A549 (cell line): ENCODE measurements around the gene MAP3K10. TPM values are rescaled to one million over a fixed set of nuclear protein-coding genes. Genes with fewer than 3 reads are reported as not detected.

Experiments used
- ATAC-seq, 2 experiments: fragments of 200-7000 bp in 1 of 2; fragments of >200 bp in 1 of 2; cut with Nextera tagmentation in 1 of 2; cut with Tn5 transposase in 1 of 2; 3 replicates each; pipeline versions ENCODE4 v1.8.0 to v1.9.1; 2018 to 2020; ENCODE audit warnings: mild to moderate bottlenecking in 1 of 2, moderate library complexity in 1 of 2
- CTCF ChIA-PET: fragments of 300-600 bp; sonication (Branson Sonifier 250); formaldehyde crosslinking; extraction: SDS; loops from one replicate; lab custom pipeline; 2021; ENCODE audit warnings: antibody characterized with exemption, inconsistent platforms; lab: Yijun Ruan, JAX
- POLR2A ChIA-PET: fragments of 350-600 bp; formaldehyde crosslinking; extraction: SDS; loops from one replicate; lab custom pipeline; 2021; ENCODE audit warnings: antibody characterized with exemption, inconsistent platforms; lab: Yijun Ruan, JAX
- DNase-seq, 2 experiments: peaks; one replicate each; pipeline versions ENCODE4 v3.0.0 to v3.0.0-alpha.2; 2011 to 2016; ENCODE audit warnings: low read depth in 1 of 2, low spot score in 1 of 2
- FAIRE-seq: peaks from 2 replicates; lab custom pipeline; 2011; peaks lifted over from hg19 to GRCh38; lab: Jason Lieb, UNC
- H3K27ac ChIP-seq, 2 experiments: fragments of >200 bp; sonication (Bioruptor Twin); formaldehyde crosslinking; 3 replicates each; pipeline ENCODE4 v1.5.1; 2016 to 2017
- H3K4me1 ChIP-seq: fragments of >200 bp; sonication (Bioruptor Twin); formaldehyde crosslinking; 3 replicates; pipeline ENCODE4 v1.6.1; 2016
- H3K4me2 ChIP-seq: fragments of >200 bp; sonication (Bioruptor Twin); formaldehyde crosslinking; 3 replicates; pipeline ENCODE4 v1.6.1; 2016
- H3K4me3 ChIP-seq: fragments of >200 bp; sonication (Bioruptor Twin); formaldehyde crosslinking; 3 replicates; pipeline ENCODE4 v1.5.1; 2016
- H3K9me3 ChIP-seq: fragments of >200 bp; sonication (Bioruptor Twin); formaldehyde crosslinking; 3 replicates; pipeline ENCODE4 v1.6.1; 2016
- BHLHE40 ChIP-seq: IDR thresholded peaks from 2 replicates; pipeline ENCODE4 v1.6.1; 2012; ENCODE audit warnings: low read depth, low read length, inconsistent platforms
- CBX2 ChIP-seq: fragments of 200-600 bp; sonication (generic); IDR thresholded peaks from 2 replicates; pipeline ENCODE4 v1.6.1; 2016; ENCODE audit warnings: low read depth, mild to moderate bottlenecking, borderline replicate concordance
- CBX8 ChIP-seq: fragments of 200-600 bp; sonication (generic); IDR thresholded peaks from 2 replicates; pipeline ENCODE4 v1.6.1; 2016
- CHD2 ChIP-seq: fragments of 150-350 bp; IDR thresholded peaks from 2 replicates; pipeline ENCODE4 v1.6.1; 2014; ENCODE audit warnings: low read length; ENCODE audit not compliant: partially characterized antibody
- CHD4 ChIP-seq: fragments of 200-600 bp; sonication (generic); IDR thresholded peaks from 2 replicates; pipeline ENCODE4 v1.6.1; 2016; ENCODE audit warnings: antibody characterized with exemption, mild to moderate bottlenecking, borderline replicate concordance
- EHMT2 ChIP-seq: fragments of 200-600 bp; sonication (generic); IDR thresholded peaks from 2 replicates; pipeline ENCODE4 v1.6.1; 2016; ENCODE audit warnings: antibody characterized with exemption, low read depth, mild to moderate bottlenecking, moderate library complexity
- EP300 ChIP-seq, 2 experiments: fragments of >200 bp; sonication (Bioruptor Twin); formaldehyde crosslinking; IDR thresholded peaks; 2 replicates in 1 of 2; 3 replicates in 1 of 2; pipeline ENCODE4 v1.6.1; 2016 to 2017
- ESRRA ChIP-seq: fragments of 150-350 bp; IDR thresholded peaks from 2 replicates; pipeline ENCODE4 v1.6.1; 2014; ENCODE audit warnings: mild to moderate bottlenecking, low read length, borderline replicate concordance
- FOSB ChIP-seq: fragments of 250-450 bp; sonication (Bioruptor Pico); IDR thresholded peaks from 2 replicates; pipeline ENCODE4 v1.5.0; 2020; ENCODE audit warnings: mild to moderate bottlenecking, moderate library complexity
- GATA3 ChIP-seq: IDR thresholded peaks from 2 replicates; pipeline ENCODE4 v1.6.1; 2012; ENCODE audit warnings: borderline replicate concordance
- HDAC2 ChIP-seq: fragments of 200-600 bp; sonication (generic); IDR thresholded peaks from 2 replicates; pipeline ENCODE4 v1.6.1; 2016
- HEYL ChIP-seq: fragments of 250-450 bp; sonication (Bioruptor Pico); IDR thresholded peaks from 2 replicates; pipeline ENCODE4 v1.8.0; 2021; ENCODE audit warnings: mild to moderate bottlenecking, moderate library complexity
- JUN ChIP-seq, 2 experiments: fragments of >200 bp; sonication (Bioruptor Twin); formaldehyde crosslinking; IDR thresholded peaks; 2 replicates in 1 of 2; 3 replicates in 1 of 2; pipeline ENCODE4 v1.6.1; 2016 to 2017
- JUNB ChIP-seq: fragments of >200 bp; sonication (Bioruptor Twin); formaldehyde crosslinking; IDR thresholded peaks from 2 replicates; pipeline ENCODE4 v1.6.1; 2016
- MAFK ChIP-seq: fragments of 450-650 bp; IDR thresholded peaks from 2 replicates; pipeline ENCODE4 v1.6.1; 2014; ENCODE audit not compliant: partially characterized antibody
- MAZ ChIP-seq: fragments of 150-350 bp; IDR thresholded peaks from 2 replicates; pipeline ENCODE4 v1.6.1; 2014; ENCODE audit warnings: antibody characterized with exemption, low read depth, low read length, borderline replicate concordance
- NR3C1 ChIP-seq: fragments of >200 bp; sonication (Bioruptor Twin); formaldehyde crosslinking; IDR thresholded peaks from 3 replicates; pipeline ENCODE4 v1.6.1; 2017
- PHF8 ChIP-seq: fragments of 200-600 bp; sonication (generic); IDR thresholded peaks from 2 replicates; pipeline ENCODE4 v1.6.1; 2016; ENCODE audit warnings: low read depth, mild to moderate bottlenecking, antibody characterized with exemption, moderate library complexity, borderline replicate concordance
- POLR2AphosphoS2 ChIP-seq: conservative IDR thresholded peaks from 2 replicates; pipeline ENCODE4 v1.6.1; 2012; ENCODE audit warnings: low read length, improper control_type of control experiment, inconsistent platforms
- RAD21 ChIP-seq, 2 experiments: fragments of >200 bp in 1 of 2; sonication (Bioruptor Twin) in 1 of 2; formaldehyde crosslinking in 1 of 2; IDR thresholded peaks in 1 of 2; conservative IDR thresholded peaks in 1 of 2; 2 replicates in 1 of 2; 3 replicates in 1 of 2; pipeline ENCODE4 v1.6.1; 2012 to 2018; ENCODE audit warnings: inconsistent platforms in 1 of 2
- RCOR1 ChIP-seq: fragments of 150-350 bp; IDR thresholded peaks from 2 replicates; pipeline ENCODE4 v1.6.1; 2014; ENCODE audit warnings: antibody characterized with exemption, low read length, low read depth
- RFX5 ChIP-seq: fragments of 450-650 bp; IDR thresholded peaks from 2 replicates; pipeline ENCODE4 v1.7.1; 2014; ENCODE audit warnings: antibody characterized with exemption, mild to moderate bottlenecking, moderate library complexity
- SMC3 ChIP-seq: fragments of >200 bp; sonication (Bioruptor Twin); formaldehyde crosslinking; IDR thresholded peaks from 3 replicates; pipeline ENCODE4 v1.6.1; 2018; ENCODE audit warnings: inconsistent platforms
- TFCP2L1 ChIP-seq: fragments of 250-450 bp; sonication (Bioruptor Pico); IDR thresholded peaks from 2 replicates; pipeline ENCODE4 v1.5.0; 2021; ENCODE audit warnings: mild to moderate bottlenecking
- ZNF302 ChIP-seq: fragments of 250-450 bp; sonication (Bioruptor Pico); IDR thresholded peaks from 2 replicates; pipeline ENCODE4 v1.9.0; 2021; ENCODE audit warnings: inconsistent platforms, mild to moderate bottlenecking, moderate library complexity
- WGBS: methylation state at CpG from one replicate; pipeline ENCODE4 v1.1.6; 2017; ENCODE audit errors: missing lambda C conversion rate; 5-methylcytosine and 5-hydroxymethylcytosine counted together
- polyA plus RNA-seq, 4 experiments: library from polyadenylated mRNA; depleted of rRNA in 3 of 4; stranded (reverse); fragments of >200 nt; fragmentation: RNase III in 1 of 4; extraction: RNeasy Plus Mini Kit Qiagen cat#74134 plus additional on column Dnase treatment in 1 of 4; gene quantifications; 2 replicates in 3 of 4; 3 replicates in 1 of 4; pipeline ENCODE4 v1.2.3, GENCODE V29; 2011 to 2017
- TF ChIP-seq, protein P1 (sequence below): fragments of 150-350 bp; IDR thresholded peaks from 2 replicates; pipeline ENCODE4 v1.6.1; 2014; ENCODE audit warnings: low read depth, mild to moderate bottlenecking, low read length
- TF ChIP-seq, protein P2 (sequence below): fragments of >200 bp; sonication (Bioruptor Twin); formaldehyde crosslinking; IDR thresholded peaks from 2 replicates; pipeline ENCODE4 v1.6.1; 2016
- TF ChIP-seq, protein P3 (sequence below): IDR thresholded peaks from 2 replicates; pipeline ENCODE4 v1.6.1; 2012

Gene MAP3K10
- polyA plus RNA-seq, 2 of the 4 experiments (the other 2 are of a cell fraction): 6.6 to 21.0 TPM

DNA sequence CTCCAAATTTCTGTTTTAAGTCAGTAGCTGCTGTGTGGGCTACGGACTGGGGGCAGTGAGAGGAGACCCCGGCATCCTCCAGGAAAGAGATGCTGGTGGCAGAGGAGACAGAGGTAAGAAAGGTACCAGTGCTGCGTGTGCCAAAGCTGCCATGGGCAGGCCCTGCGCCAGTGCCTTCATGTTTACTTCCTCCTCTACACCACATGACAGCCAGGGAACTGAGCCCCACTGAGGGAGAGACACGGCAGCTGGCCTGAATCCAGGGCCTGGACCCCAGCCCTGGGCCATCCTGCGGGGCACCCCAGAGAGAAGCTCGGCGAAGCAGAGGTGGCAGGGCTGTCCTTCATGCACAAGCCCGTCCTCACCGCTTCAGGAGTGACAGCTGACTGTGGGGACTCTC lies 58.0 kb downstream of the MAP3K10 start:
- Histone ChIP-seq H3K4me1 (no peaks in the 10 kb centered on the region), H3K27ac (no peak overlapping the region), H3K4me2 (no peak overlapping the region), H3K9me3 (no peaks in the 10 kb centered on the region), H3K4me3 (no peak overlapping the region)
- FAIRE-seq (no peak), ATAC-seq (no peak), DNase-seq (no peak)
- TF ChIP-seq BHLHE40 (no peak), TFCP2L1 (CRISPR knock-in tag) (no peak), RAD21 (conservative IDR thresholded peaks at IDR 0.05 in 1 of 2, IDR thresholded peaks at IDR 0.05 in 1 of 2) (no peak), EP300 (IDR thresholded peaks at IDR 0.05) (no peak), RCOR1 (no peak), ESRRA (no peak), SMC3 (no peak), MAFK (no peak)
- CTCF ChIA-PET: interaction anchor here (0.8 to 2.7 kb wide), 6 partner anchors 13 to 110 kb away, joined by 3 to 12 read pairs (median 5); partner anchors contain the start of gene AKT2
- POLR2A ChIA-PET: interaction anchor here (0.6 kb wide), 1 partner anchor 9 kb away, joined by 3 read pairs; no protein-coding TSS in a partner anchor
- 89% methylated on average over 10 of the region's 10 CpGs for WGBS

DNA sequence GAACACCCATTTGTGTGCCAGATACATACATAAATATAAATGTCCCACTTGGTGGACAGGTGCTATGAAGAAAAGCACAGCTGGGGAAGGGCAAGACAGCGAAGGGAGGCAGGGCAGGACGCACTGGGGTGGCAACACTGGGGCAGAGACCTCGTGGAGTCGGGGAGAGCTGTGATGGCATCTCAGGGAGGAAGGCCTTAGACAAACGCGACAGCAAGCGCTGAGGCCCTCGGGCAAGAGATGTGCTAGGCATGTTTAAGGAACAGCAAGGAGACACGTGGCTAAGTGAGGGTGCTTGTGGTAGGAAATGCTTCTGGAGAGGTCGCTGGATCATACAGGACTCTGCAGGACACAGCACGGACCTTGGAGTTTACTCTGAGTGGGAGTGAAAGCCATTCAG lies 58.6 kb downstream of the MAP3K10 start:
- FAIRE-seq: no peak
- no peak overlapping the region for H3K27ac ChIP-seq
- H3K4me1 ChIP-seq: no peaks in the 10 kb centered on the region
- DNase-seq: no peak
- WGBS: 83% methylated on average over 11 of the region's 11 CpGs
- ChIA-PET POLR2A (interaction anchor here (0.6 kb wide), 1 partner anchor 8 kb away, joined by 3 read pairs; no protein-coding TSS in a partner anchor), CTCF (interaction anchor here (0.8 to 2.7 kb wide), 6 partner anchors 13 to 110 kb away, joined by 3 to 12 read pairs (median 6); partner anchors contain the start of gene AKT2)
- H3K4me2 ChIP-seq: no peak overlapping the region
- TF ChIP-seq, protein P1, sequence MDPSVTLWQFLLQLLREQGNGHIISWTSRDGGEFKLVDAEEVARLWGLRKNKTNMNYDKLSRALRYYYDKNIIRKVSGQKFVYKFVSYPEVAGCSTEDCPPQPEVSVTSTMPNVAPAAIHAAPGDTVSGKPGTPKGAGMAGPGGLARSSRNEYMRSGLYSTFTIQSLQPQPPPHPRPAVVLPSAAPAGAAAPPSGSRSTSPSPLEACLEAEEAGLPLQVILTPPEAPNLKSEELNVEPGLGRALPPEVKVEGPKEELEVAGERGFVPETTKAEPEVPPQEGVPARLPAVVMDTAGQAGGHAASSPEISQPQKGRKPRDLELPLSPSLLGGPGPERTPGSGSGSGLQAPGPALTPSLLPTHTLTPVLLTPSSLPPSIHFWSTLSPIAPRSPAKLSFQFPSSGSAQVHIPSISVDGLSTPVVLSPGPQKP: no peak
- TF ChIP-seq FOSB (no peak), POLR2AphosphoS2 (no peak), MAZ (no peak), HDAC2 (no peak), EHMT2 (no peak), HEYL (no peak), ZNF302 (CRISPR knock-in tag) (no peak), CHD2 (no peak), CHD4 (no peak), GATA3 (no peak), NR3C1 (no peak), PHF8 (no peak), CBX8 (no peak), EP300 (IDR thresholded peaks at IDR 0.05) (no peak), JUN (IDR thresholded peaks at IDR 0.05) (no peak)
- TF ChIP-seq, protein P2, sequence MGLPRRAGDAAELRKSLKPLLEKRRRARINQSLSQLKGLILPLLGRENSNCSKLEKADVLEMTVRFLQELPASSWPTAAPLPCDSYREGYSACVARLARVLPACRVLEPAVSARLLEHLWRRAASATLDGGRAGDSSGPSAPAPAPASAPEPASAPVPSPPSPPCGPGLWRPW: no peak
- no peak for ATAC-seq
- no peak overlapping the region for H3K4me3 ChIP-seq
- no peaks in the 10 kb centered on the region for H3K9me3 ChIP-seq

DNA sequence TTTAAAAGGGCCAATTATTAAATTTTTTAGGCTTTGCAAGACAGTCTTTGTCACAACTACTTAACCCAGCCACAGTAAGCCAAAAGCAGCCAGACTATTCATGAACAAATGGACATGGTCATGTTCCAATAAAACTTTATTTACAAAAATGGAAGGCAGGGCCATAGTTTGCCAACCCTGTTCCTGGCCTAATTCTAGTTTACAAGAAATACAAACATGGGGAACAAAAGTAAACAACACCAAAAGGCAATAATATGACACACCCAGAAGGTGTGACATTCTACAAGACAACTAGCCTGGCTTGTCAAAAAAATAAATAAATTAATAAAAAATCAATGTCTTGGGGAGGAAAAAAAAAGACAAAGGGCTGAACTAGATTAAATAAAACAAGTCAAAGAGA lies 60.0 kb downstream of the MAP3K10 start:
- no peaks in the 10 kb centered on the region for H3K4me1 ChIP-seq
- no peaks in the 10 kb centered on the region for H3K9me3 ChIP-seq
- POLR2A ChIA-PET: no interaction called here
- DNase-seq: no peak
- no peak overlapping the region for H3K27ac ChIP-seq
- TF ChIP-seq TFCP2L1 (CRISPR knock-in tag) (no peak), SMC3 (no peak), CBX2 (no peak), CBX8 (no peak), RFX5 (no peak), JUNB (no peak), ESRRA (no peak), HEYL (no peak), RAD21 (conservative IDR thresholded peaks at IDR 0.05 in 1 of 2, IDR thresholded peaks at IDR 0.05 in 1 of 2) (no peak)
- TF ChIP-seq, protein P3, sequence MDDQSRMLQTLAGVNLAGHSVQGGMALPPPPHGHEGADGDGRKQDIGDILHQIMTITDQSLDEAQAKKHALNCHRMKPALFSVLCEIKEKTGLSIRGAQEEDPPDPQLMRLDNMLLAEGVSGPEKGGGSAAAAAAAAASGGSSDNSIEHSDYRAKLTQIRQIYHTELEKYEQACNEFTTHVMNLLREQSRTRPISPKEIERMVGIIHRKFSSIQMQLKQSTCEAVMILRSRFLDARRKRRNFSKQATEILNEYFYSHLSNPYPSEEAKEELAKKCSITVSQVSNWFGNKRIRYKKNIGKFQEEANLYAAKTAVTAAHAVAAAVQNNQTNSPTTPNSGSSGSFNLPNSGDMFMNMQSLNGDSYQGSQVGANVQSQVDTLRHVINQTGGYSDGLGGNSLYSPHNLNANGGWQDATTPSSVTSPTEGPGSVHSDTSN: no peak
- TF ChIP-seq, all 56 proteins: peak for 0
- ATAC-seq (no peak), FAIRE-seq (peak; percentile 13)
- Histone ChIP-seq H3K4me3 (no peak overlapping the region), H3K4me2 (no peak overlapping the region)
- CTCF ChIA-PET: interaction anchor here (0.8 to 1.8 kb wide), 2 partner anchors 23 to 24 kb away, joined by 3 to 5 read pairs; no protein-coding TSS in a partner anchor
